Heart right ventricle (tissue), 16 donors: Measurements from ENCODE around the gene KREMEN2. TPM values are rescaled to one million over a fixed set of nuclear protein-coding genes. Genes with fewer than 3 reads are reported as not detected.

Source experiments
- ATAC-seq, 8 donors: fragments of 200-7000 bp; cut with Tn5 transposase; one replicate each; pipeline ENCODE4 v1.9.1; 2020; ENCODE audit warnings: mild to moderate bottlenecking in 8 of 8, moderate library complexity in 8 of 8, moderate number of reproducible peaks in 1 of 8
- DNase-seq, 2 donors: peaks; one replicate each; pipeline ENCODE4 v3.0.0-alpha.2; 2020
- H3K27ac ChIP-seq, 10 donors: fragments of 200-600 bp; sonication (generic) in 2 of 10; one replicate each; pipeline versions ENCODE4 v1.5.0 to v1.8.0; 2020 to 2022; ENCODE audit warnings: mild to moderate bottlenecking in 3 of 10
- H3K27me3 ChIP-seq, 7 donors: fragments of 200-600 bp; one replicate each; pipeline ENCODE4 v1.8.0; 2021 to 2022; ENCODE audit warnings: mild to moderate bottlenecking in 2 of 7
- H3K36me3 ChIP-seq, 9 donors: fragments of 200-600 bp; sonication (generic) in 1 of 9; one replicate each; pipeline versions ENCODE4 v1.5.0 to v1.8.0; 2020 to 2022; ENCODE audit warnings: mild to moderate bottlenecking in 2 of 9
- H3K4me1 ChIP-seq, 9 donors: fragments of 200-600 bp; sonication (generic) in 1 of 9; one replicate each; pipeline versions ENCODE4 v1.5.0 to v1.8.0; 2020 to 2022; ENCODE audit warnings: mild to moderate bottlenecking in 4 of 9
- H3K4me3 ChIP-seq, 10 donors: fragments of 200-600 bp; sonication (generic) in 2 of 10; one replicate each; pipeline versions ENCODE4 v1.5.0 to v1.8.0; 2020 to 2022; ENCODE audit warnings: mild to moderate bottlenecking in 7 of 10, moderate library complexity in 2 of 10
- H3K9me3 ChIP-seq, 11 donors: fragments of 200-600 bp in 10 of 11; sonication (generic) in 2 of 11; one replicate each; pipeline versions ENCODE4 v1.5.0 to v1.8.0; 2013 to 2022; ENCODE audit warnings: mild to moderate bottlenecking in 2 of 11, control low read depth in 1 of 11, moderate library complexity in 1 of 11
- WGBS, 2 donors: extraction: QIAGEN DNeasy Blood & Tissue Kit; methylation state at CpG; one replicate each; pipeline ENCODE4 v1.1.7; 2013; ENCODE audit warnings: inconsistent platforms in 1 of 2; 5-methylcytosine and 5-hydroxymethylcytosine counted together
- intact Hi-C, 10 donors: fragments of 100-400 bp; cut with DNase I; formaldehyde crosslinking; loops; one replicate each; pipeline versions ENCODE4 v1.11.1 to v1.14.2; 2022
- polyA plus RNA-seq, 2 donors: library from polyadenylated mRNA; stranded (reverse); fragments of 200-250 nt; gene quantifications; one replicate each; pipeline ENCODE4 v1.2.3, GENCODE V29; 2013
- total RNA-seq, 10 donors: library from RNA; stranded (reverse); fragmentation: NEBNext Ultra II Directional in 3 of 10; extraction: Animal tissue kit (Norgen Biotek cat#: 25700) in 3 of 10; gene quantifications; one replicate each; pipeline versions ENCODE4 v1.2.1 to v1.2.4, GENCODE V29; 2021 to 2023
- TF ChIP-seq, protein P1 (sequence below), 9 donors: fragments of 200-600 bp; sonication (generic) in 2 of 9; IDR thresholded peaks; one replicate each; pipeline versions ENCODE4 v1.5.0 to v1.8.0; 2021 to 2022; ENCODE audit warnings: antibody characterized with exemption in 9 of 9, mild to moderate bottlenecking in 5 of 9, moderate library complexity in 1 of 9
- donor health status: Arrhythmogenic right ventricular cardiomyopathy.
- donor health status: ischemic (EF 13 %, LVEDD 7.1; RV severe dilation, severe dysfunction).
- donor health status: healthy with polysubstance abuse.
- donor health status: DM: no; HTN: yes; CAD: no.
- donor health status: DM: no; HTN: no; CAD: no.
- donor health status: ischemic (EF 25% LVEDD 6.9; RV normal size, moderate dysfunction).
- donor health status: ischemic (EF 25% LVEDD 5.7; RV mildly dilated, moderate dysfunction).
- donor health status: healthy.
- donor health status: DM: yes; HTN: yes; CAD: no.
- donor health status: Ischemic cardiomyopathy.
- donor health status: ischemic (EF 35%, LVEDD 5.7; RV mildly dilated, moderate dysfunction).
- donor health status: nonischemic (EF 11% LVEDD 7.7; RV severe dilation, severe dysfunction).
- donor health status: DM: yes; HTN: yes; CAD: no.
- donor health status: PGD.
- donor health status: ischemic (EF 29% LVEDD 5.4; RV normal size, mild dysfunction).
- donor health status: nonischemic (EF 23%, LVEDD 6.1; RV moderate dilation, normal function).

The KREMEN2 gene
- total and polyA plus RNA-seq, 12 donors: not detected

DNA sequence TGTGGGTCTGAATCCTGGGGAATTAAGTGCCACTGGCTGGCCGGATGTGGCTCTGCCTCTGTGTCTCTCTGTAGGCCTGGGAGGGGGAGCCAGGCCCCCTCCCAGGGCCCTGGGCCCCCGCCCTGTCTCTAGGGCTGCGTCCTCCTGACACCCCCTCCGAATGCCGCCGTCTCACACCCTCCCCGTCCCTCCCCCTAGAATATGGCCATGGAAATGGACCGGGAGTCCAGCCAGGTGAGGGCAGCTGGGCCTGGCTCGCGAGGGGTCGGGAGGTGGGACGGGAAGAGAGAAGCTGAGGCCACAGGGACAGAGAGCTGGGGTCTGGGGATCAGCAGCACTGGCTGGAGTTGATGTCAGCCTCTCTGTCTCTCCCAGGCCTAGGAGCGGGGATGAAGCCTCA is 32.2 kb downstream of the KREMEN2 start:
- H3K9me3 ChIP-seq: no peaks in the 10 kb centered on the region
- no peak overlapping the region for H3K4me3 ChIP-seq
- ATAC-seq: no peak
- peaks cover 0 to 17% (median 8%) of the 10 kb centered on the region in 7 donors for H3K27me3 ChIP-seq
- no peaks in the 10 kb centered on the region for H3K4me1 ChIP-seq
- no peak for DNase-seq
- no peaks in the 10 kb centered on the region for H3K36me3 ChIP-seq
- intact Hi-C loops: no loop called here
- no peak overlapping the region for H3K27ac ChIP-seq
- 77% methylated on average over 13 of the region's 13 CpGs for WGBS, 2 donors
- TF ChIP-seq, protein P1, sequence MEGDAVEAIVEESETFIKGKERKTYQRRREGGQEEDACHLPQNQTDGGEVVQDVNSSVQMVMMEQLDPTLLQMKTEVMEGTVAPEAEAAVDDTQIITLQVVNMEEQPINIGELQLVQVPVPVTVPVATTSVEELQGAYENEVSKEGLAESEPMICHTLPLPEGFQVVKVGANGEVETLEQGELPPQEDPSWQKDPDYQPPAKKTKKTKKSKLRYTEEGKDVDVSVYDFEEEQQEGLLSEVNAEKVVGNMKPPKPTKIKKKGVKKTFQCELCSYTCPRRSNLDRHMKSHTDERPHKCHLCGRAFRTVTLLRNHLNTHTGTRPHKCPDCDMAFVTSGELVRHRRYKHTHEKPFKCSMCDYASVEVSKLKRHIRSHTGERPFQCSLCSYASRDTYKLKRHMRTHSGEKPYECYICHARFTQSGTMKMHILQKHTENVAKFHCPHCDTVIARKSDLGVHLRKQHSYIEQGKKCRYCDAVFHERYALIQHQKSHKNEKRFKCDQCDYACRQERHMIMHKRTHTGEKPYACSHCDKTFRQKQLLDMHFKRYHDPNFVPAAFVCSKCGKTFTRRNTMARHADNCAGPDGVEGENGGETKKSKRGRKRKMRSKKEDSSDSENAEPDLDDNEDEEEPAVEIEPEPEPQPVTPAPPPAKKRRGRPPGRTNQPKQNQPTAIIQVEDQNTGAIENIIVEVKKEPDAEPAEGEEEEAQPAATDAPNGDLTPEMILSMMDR (IDR thresholded peaks at IDR 0.05): no peak

DNA sequence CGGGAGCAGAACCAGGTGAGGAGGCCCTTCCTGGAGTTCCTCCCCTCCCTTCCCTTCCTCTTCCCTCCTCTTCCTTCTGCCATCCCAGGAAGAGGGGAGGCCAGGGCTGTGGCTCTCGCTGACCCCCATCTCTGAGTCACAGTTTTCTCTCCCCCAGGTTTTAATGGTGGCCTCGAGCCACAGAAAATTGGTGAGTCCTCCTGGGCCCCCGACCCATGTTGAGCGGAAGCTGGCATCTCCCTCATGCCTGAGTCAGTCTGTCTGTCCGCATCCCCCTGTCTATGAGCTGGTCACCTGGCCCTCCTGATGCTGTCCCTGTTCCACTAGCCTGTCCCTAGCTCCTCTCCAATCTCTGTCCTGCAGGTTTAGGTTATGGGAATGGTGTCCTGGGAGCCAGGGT is 35.9 kb downstream of the KREMEN2 start:
- Histone ChIP-seq H3K4me1 (peaks cover 0 to 9% (median 6%) of the 10 kb centered on the region in 9 donors), H3K9me3 (no peaks in the 10 kb centered on the region), H3K27me3 (peaks cover 0 to 34% (median 10%) of the 10 kb centered on the region in 7 donors), H3K36me3 (no peaks in the 10 kb centered on the region), H3K27ac (no peak overlapping the region), H3K4me3 (no peak overlapping the region)
- DNase-seq: no peak
- WGBS, 2 donors: 73 to 78% methylated on average over 6 of the region's 6 CpGs
- no peak for ATAC-seq
- TF ChIP-seq, protein P1 (IDR thresholded peaks at IDR 0.05): no peak
- intact Hi-C loops: no loop called here

DNA sequence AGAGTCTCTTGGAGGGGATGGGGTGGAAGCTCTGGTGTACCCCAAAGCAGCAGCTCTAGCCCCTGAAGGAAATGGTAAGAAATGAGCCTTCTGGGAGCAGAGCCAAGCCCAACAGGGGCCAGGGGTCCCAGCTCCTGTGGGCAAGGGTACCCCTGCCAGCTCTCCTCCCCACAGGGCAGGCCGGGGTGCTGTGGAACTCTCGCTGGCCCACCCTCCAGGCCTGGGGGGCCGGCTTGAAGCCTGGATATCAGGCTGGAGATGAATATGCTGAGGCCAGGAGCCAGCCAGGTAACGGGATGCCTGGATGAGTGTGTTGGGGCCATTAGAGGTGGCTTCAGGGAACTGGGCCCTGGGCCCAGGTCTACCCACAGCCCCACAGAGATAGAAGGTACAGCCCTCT is 36.5 kb downstream of the KREMEN2 start:
- ATAC-seq: no peak

DNA sequence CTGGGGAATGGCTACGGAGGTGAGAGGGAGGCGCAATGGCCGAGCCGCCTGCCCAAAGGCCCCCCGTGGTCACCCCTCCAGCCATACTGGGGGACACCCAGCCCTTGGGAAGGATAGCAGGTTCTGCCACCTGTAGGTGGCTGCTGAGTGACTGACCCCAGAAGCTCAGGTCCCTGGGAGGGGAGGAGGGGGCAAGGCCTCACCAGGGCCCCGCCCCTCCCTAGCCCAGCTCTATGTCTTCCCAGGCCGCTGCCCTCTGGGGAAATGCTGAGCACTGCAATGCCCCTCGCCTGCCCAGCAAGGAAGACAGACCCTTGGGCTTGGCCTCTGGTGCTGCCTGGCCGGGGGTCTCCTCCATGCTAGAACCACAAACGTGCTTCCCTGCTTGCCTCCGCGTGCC is 37.2 kb downstream of the KREMEN2 start:
- Histone ChIP-seq H3K36me3 (no peaks in the 10 kb centered on the region), H3K4me3 (no peak overlapping the region), H3K27me3 (peaks cover 0 to 48% (median 21%) of the 10 kb centered on the region in 7 donors), H3K4me1 (peaks cover 0 to 12% (median 9%) of the 10 kb centered on the region in 9 donors), H3K27ac (no peak overlapping the region), H3K9me3 (no peaks in the 10 kb centered on the region)
- TF ChIP-seq, protein P1 (IDR thresholded peaks at IDR 0.05): no peak
- DNase-seq (no peak), ATAC-seq (no peak)
- WGBS, 2 donors: 69 to 78% methylated on average over 12 of the region's 12 CpGs
- intact Hi-C loops: no loop called here

More for the DNA sequence above, 36.5 kb downstream of the KREMEN2 start:
- H3K27ac ChIP-seq: no peak overlapping the region
- WGBS, 2 donors: 88 to 91% methylated on average over 4 of the region's 4 CpGs
- H3K4me1 ChIP-seq: peaks cover 0 to 12% (median 8%) of the 10 kb centered on the region in 9 donors
- no peaks in the 10 kb centered on the region for H3K9me3 ChIP-seq
- no peak for DNase-seq
- H3K4me3 ChIP-seq: no peak overlapping the region
- H3K36me3 ChIP-seq: no peaks in the 10 kb centered on the region
- peaks cover 0 to 40% (median 13%) of the 10 kb centered on the region in 7 donors for H3K27me3 ChIP-seq
- intact Hi-C loops: no loop called here
- TF ChIP-seq, protein P1 (IDR thresholded peaks at IDR 0.05): no peak
